ENCODE data around the gene CHEK2.
"Not testable (repeated sequence)": the region's sequence is repeated elsewhere in the genome, so short reads cannot be mapped to it uniquely, and the experiment has no call there.

The CHEK2 gene

DNA sequence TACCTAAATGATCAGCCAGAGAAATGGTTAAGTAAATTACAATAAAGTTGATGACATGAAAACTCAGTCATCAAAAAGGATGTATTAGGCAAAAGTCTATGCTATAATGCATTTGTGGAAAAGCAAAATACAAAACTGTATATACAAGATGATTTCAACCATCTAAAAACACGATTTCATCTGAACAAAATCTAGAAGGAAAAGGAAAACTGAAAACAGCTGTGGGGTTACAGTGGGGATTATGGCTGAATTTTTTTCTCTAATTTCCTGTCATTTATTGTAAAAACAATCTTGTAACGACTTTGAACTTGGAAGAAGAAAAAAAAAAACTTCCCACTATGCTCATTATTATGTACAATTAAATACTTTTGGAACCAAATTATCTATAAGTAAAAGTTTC lies 30.3 kb downstream of the CHEK2 start:
- TF ChIP-seq CTCF (IDR thresholded peaks at IDR 0.05; ENCODE audit: unreplicated experiment in 3 of 3) = no peak
- Mint-ChIP-seq H3K4me3 (no peak overlapping the region), H3K4me1 (peaks cover 29% of the 10 kb centered on the region), H3K27ac (peak overlapping the region; percentile 83 to 98 (median 92)), H3K36me3 (ENCODE audit: low read depth) (peaks cover 21% of the 10 kb centered on the region), H3K9me3 (no peaks in the 10 kb centered on the region), H3K27me3 (ENCODE audit: low read depth) (no peaks in the 10 kb centered on the region)

DNA sequence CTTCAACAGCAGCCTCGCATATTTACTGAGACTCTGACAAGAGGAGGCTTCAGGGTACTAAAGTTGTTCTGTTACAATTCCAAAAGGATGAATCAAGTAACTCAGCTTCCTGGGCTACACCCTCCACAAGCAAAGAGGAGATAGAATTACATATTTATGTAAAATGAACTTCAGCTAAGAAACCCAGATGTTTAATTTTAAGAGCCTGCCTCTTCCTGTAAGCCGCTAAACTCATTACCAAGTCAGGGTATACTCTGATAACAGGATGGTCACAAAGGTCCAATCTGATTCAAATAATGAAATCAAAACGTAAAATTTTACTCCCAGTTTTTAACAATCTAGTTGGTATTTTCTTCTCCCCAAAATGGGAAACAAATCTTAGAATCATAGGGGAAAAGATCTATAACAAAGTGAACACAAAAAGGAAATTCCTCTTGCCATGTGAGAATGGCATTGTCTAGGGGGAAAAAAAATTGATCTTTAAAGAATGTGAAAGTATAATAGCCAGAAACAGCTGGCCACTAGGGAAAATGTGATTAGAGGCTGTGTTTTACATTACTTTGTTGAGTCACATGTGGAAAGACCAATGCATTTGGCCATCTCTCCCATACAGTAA lies 30.9 kb downstream of the CHEK2 start:
- Mint-ChIP-seq H3K4me3 (peak overlapping the region in 2 of 3 experiments; percentile 7 to 41), H3K27ac (peak overlapping the region; percentile 83 to 98 (median 93)), H3K4me1 (peaks cover 29% of the 10 kb centered on the region), H3K27me3 (ENCODE audit: low read depth) (no peaks in the 10 kb centered on the region), H3K36me3 (ENCODE audit: low read depth) (peaks cover 21% of the 10 kb centered on the region), H3K9me3 (no peaks in the 10 kb centered on the region)
- TF ChIP-seq CTCF (IDR thresholded peaks at IDR 0.05; ENCODE audit: unreplicated experiment in 3 of 3) = no peak

DNA sequence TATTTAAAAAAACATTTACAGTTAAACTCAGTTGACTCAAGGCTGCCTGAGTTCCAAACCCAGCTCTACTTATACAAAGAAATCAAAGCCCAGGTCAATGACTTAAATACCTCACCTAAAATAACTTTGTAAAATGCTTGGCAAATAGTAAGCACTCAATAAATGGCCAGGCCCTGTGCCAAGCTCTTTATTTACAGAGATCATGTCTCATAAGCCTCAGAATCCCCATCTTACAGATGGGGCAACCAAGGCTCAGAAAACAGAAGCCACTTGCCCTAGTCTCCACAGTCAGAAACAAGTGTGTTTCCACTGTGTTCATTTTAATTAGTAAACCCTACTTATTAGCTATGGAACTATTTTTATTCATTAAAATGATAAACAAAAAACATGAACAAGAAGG lies 31.5 kb downstream of the CHEK2 start:
- Mint-ChIP-seq H3K36me3 (ENCODE audit: low read depth) (peaks cover 21% of the 10 kb centered on the region), H3K4me3 (no peak overlapping the region), H3K27ac (peak overlapping the region; percentile 83 to 98 (median 93)), H3K27me3 (ENCODE audit: low read depth) (no peaks in the 10 kb centered on the region), H3K4me1 (peaks cover 29% of the 10 kb centered on the region), H3K9me3 (no peaks in the 10 kb centered on the region)
- TF ChIP-seq CTCF (IDR thresholded peaks at IDR 0.05; ENCODE audit: unreplicated experiment in 3 of 3) = no peak

DNA sequence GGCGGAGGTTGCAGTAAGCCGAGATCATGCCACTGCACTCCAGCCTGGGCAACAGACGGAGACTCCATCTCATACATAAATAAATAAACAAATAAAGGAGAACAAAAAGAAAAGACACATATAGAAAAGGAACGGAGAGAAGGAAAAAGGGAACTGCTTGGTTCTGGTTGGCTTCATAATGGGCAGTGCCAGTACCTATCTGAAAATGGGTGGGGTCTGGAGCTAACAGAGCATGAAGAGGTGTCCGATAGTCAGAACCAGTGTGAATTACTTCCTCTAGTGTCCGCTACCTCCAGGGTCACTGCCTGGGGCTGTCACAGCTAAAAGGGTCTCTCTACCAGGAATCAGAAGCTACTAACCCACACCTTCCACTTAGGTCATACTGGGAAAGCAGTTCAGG lies 34.8 kb downstream of the CHEK2 start:
- H3K36me3 Mint-ChIP-seq (ENCODE audit: low read depth) = peaks cover 25% of the 10 kb centered on the region
- no peak for TF ChIP-seq CTCF (IDR thresholded peaks at IDR 0.05; ENCODE audit: unreplicated experiment in 3 of 3)
- no peak overlapping the region for H3K27ac Mint-ChIP-seq
- H3K4me1 Mint-ChIP-seq = peaks cover 17% of the 10 kb centered on the region
- no peaks in the 10 kb centered on the region for H3K27me3 Mint-ChIP-seq (ENCODE audit: low read depth)
- no peak overlapping the region for H3K4me3 Mint-ChIP-seq
- H3K9me3 Mint-ChIP-seq = no peaks in the 10 kb centered on the region

GRCh38 chr22:28703436-28703835 lies 38.2 kb downstream of the CHEK2 start:
- Mint-ChIP-seq H3K27ac (no peak overlapping the region), H3K27me3 (ENCODE audit: low read depth) (no peaks in the 10 kb centered on the region), H3K9me3 (no peaks in the 10 kb centered on the region), H3K4me1 (no peaks in the 10 kb centered on the region), H3K36me3 (ENCODE audit: low read depth) (peaks cover 22% of the 10 kb centered on the region), H3K4me3 (no peak overlapping the region)
- no peak for TF ChIP-seq CTCF (IDR thresholded peaks at IDR 0.05; ENCODE audit: unreplicated experiment in 3 of 3)

DNA sequence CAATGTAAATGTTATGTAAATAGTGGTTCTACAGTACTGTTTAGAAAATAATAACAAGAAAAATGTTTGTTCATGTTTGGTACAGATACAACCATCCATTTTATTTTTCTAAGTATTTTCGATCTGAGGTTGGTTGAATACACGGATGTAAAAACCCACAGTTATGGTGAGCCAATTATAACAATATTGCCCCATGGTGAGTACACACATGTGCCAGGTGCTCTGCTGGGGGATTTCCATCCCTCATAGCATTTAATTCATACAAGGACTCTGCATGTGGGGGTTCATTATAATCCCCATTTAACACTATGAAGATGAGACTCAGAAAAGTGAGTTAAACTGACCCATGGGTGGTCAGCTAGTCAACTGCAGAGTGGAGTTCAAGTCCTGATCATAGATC lies 38.7 kb downstream of the CHEK2 start:
- no peak for TF ChIP-seq CTCF (IDR thresholded peaks at IDR 0.05; ENCODE audit: unreplicated experiment in 3 of 3)
- H3K9me3 Mint-ChIP-seq = no peaks in the 10 kb centered on the region
- H3K27me3 Mint-ChIP-seq (ENCODE audit: low read depth) = no peaks in the 10 kb centered on the region
- no peaks in the 10 kb centered on the region for H3K4me1 Mint-ChIP-seq
- H3K27ac Mint-ChIP-seq = no peak overlapping the region
- peaks cover 19% of the 10 kb centered on the region for H3K36me3 Mint-ChIP-seq (ENCODE audit: low read depth)
- H3K4me3 Mint-ChIP-seq = no peak overlapping the region

- not testable (repeated sequence) for H3K4me1 Mint-ChIP-seq; H3K4me3 Mint-ChIP-seq; H3K27me3 Mint-ChIP-seq (ENCODE audit: low read depth); H3K9me3 Mint-ChIP-seq
- Mint-ChIP-seq H3K36me3 (ENCODE audit: low read depth) (peaks cover 14% of the 10 kb centered on the region), H3K27ac (peak overlapping the region; percentile 33 to 79 (median 44))
Observed at GRCh38 chr22:28693041-28693760, 48.4 kb downstream of the CHEK2 start.

- H3K4me3 Mint-ChIP-seq; H3K9me3 Mint-ChIP-seq; H3K27me3 Mint-ChIP-seq (ENCODE audit: low read depth); H3K36me3 Mint-ChIP-seq (ENCODE audit: low read depth); H3K4me1 Mint-ChIP-seq: not testable (repeated sequence)
- peak overlapping the region in 1 of 3 experiments; percentile 32 for H3K27ac Mint-ChIP-seq
Observed at GRCh38 chr22:28689796-28690195, 51.8 kb downstream of the CHEK2 start.
